ENCODE data around the gene NUP210.

The NUP210 gene

DNA sequence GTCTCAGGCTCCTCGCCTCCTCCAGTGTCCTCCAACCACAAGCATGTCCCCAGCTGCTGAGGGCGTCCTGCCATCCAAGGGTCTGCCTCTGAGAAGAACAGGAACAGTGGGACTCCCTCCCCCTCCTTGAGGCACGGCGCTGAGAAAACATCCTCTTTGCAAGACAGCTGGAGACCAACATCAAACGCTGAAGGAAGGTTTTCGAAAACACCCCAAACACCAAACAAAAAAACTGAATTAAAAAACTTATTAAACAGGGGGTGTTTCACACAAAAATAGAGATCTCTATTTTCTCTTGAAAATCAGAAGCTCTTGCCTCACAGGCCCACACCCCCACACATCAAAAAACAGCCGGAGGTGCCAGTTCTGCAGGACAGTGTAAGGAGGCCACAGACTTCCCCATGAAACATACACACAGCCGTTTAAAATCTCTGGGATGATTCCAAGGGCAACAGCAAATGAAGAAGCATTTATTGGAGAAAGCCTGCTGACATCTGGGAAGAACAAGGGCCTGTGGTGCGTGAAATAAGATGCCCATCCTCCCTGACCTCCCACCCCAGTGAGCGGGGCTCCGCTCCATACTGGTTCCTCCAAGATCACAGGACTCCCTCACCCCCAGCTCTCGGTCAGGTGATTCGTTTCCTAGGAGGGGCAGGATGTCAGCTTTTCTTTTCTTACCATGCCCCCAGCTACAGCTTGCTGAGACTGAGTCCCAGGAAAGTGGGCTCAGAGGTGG, 71.3 kb downstream of the NUP210 start:
- DNase-seq (ENCODE audit: low spot score) = no peak

DNA sequence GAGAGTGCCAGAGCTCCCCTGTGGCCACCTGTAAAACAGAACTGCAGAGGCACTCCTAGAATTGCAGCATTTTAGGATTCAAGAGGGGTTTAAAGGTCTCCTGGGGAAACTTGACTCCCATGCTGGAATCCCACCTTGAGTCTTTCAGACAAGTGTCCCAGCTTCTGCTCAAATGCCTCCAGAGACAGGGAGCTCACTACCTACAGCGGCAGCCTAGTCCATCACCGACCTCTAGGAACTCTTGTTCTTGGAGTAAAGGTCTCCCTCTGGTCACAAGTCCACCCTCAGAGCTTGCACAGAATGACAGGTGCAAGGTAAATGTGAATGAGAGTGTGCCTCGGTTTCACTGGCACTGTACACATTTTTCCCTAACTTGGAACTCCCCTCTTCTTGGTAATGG, 72.0 kb downstream of the NUP210 start:
- no peak for DNase-seq (ENCODE audit: low spot score)

DNA sequence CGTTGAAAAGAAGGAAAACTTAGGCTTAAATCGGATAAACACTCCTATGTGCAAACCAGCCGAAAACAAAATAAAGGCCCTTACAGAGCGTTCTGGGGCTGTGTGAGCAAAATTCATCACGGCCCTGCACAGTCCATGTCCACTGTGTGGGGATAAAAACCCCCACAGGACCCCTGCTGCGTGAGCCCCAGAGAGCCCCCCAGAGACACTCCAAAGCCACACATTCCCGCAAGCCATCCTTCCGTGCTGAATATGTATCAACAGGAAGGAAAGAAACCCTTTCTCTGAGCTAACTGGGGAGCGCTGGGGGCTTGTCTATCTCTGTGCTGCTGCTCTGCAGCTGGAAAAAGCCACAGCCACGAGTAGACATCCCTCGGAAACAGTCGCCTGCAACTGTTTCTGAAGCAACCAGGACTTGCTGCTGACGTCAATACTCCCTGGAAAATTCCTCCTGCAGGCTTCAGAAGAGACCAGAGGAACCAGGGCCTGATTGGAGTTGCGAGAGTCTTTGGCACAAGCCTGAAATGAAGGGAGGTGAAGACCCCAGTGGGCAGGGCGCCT, 72.7 kb downstream of the NUP210 start:
- no peak for DNase-seq (ENCODE audit: low spot score)

DNA sequence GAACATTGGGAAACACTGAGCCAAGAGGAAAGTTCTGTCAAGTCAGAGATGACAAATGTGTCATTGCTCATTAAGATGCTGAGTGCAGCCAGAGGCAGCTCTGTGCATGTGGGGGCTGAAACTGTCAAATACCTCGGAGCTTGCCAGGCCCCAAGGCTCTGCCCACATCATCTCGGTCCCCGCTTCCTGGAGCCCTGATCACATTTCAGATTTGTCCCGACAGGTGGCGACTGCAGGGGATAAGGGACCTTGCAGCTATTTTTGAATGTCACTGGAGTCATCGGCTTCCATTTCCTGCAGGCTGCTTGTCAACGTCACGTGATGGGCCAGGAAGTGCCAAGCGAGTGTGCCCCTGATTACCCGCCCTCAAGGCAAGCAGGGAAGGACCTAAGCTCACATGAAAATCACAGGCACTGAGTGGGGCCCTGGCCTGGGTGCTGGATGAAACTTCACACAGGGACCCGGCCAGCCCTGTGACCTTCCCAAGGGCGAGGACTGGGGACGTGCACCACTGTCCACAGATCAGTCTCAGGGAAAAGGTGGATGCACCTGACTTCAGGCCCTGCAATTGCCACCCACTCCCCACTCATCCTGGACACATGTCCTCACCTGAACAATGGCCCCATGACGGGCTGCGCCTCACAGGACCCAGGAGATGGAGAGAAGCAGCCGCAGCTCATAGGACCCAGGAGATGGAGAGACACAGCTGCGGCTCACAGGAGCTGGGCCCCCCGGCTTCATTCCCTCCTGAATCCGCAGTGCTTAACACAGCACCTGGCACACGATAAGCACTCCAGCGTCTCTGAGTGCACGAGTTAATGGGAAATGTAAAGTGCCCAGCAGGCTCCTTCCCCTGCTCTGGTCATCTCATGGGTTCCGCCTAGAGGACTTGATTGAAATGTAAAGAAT, 73.4 kb downstream of the NUP210 start:
- no peak for DNase-seq (ENCODE audit: low spot score)

DNA sequence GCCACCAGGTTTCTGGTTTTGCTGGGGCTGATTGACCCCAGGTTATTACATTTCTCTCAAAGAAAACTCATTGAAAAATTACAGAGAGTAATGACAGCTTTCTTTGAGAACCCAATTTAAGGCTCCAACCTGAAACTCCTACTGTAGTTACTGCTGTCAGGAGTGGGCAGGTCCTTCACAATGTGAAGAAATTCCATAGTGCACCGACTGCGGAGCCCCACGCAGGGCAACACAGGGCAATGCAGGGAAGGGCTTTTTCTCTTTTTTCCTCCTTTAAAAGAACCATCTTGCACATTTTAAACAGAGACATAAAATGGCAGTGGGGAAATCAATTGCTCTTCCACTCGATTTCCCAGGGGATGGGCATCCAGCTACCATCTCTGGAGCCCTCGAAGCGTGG, 74.3 kb downstream of the NUP210 start:
- DNase-seq (ENCODE audit: low spot score) = no peak

DNA sequence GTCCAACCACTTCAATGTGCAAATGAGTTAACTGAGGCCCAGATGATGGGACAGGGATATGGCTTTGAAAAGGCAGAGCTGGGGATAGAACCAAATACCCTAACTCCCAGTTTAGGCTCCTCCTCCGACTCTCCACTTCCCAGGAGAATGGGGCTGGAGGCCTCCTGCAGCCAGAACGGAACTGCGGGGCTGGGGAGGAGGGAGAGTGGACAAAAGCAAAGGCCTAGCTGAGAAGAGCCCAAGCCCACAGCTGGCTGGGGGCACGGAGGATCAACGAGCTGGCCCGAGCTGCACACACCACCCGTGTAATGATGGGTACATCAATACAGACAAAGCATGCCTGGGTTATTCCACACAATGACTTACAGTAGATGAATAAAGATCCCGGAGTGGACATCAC, 74.8 kb downstream of the NUP210 start:
- no peak for DNase-seq (ENCODE audit: low spot score)

DNA sequence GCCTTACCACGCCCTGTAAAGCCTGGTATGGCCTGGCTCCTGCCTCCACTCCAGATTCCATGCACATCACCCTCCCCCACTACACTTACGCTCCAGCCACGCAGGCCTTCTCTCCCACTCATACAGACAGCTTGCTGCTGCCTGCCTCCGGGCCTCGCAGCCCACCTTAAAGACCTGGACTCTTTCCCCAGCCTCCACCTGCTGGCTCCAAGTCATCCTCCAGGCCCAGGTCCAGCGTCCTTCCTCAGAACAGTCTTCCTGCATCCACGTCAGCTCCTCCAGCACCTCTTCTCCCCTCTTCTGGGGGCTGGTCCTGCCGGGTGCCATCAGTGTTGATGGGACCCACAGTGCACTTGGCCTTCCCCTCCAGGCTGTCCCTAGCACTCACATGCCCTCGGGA, 75.5 kb downstream of the NUP210 start:
- DNase-seq (ENCODE audit: low spot score) = no peak

DNA sequence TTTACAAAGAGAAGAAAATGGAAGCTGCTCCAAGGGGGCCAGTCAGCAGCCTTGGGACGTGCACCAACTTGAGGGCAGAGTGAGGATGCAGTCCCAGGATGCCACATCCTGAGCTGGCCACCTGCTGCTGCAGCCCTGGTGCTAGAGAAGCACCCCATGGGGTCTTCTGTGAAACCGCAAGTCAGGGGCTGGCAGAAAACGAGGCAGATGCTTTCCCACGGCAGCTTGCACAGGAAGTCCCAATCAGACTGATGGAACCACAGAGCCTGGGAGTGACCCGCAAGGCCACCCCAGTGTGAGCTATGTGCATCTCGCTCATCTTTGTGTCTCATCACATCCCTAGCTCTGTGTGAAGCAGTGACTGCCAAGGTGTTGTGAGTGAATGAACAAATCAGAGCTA, 76.5 kb downstream of the NUP210 start:
- no peak for DNase-seq (ENCODE audit: low spot score)

DNA sequence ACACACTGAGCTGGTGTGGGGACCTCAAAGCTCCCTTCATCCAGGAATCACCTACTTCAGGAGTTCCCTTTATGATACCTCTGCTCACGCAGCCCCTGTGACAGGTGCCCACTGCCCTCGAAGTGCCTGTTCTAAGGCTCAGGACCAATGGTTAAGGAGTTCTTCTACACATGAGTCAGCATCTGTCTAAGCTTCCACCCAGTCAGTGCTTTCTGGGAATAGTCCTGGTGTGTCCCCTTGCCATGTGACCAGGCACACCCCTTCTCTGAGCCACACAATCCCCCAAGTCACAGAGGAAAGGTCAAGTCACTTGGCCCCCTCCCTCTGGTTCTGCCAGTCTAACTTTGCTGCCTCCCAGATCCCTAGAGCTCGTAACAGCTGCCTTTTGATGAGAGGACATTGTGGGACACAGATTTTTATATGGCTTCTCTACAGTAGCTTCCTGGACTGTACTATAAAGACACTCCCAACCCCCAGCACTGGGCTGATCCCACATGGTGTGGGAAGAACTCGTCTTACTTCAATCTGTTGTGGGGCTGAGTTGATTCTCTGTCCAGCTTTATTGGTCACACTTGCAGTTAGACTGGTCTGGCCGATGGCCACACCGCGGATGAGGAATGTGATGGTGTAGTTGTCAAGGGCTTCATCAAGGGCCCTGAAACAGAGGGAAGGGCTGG, 78.8 kb downstream of the NUP210 start:
- no peak for DNase-seq (ENCODE audit: low spot score)

DNA sequence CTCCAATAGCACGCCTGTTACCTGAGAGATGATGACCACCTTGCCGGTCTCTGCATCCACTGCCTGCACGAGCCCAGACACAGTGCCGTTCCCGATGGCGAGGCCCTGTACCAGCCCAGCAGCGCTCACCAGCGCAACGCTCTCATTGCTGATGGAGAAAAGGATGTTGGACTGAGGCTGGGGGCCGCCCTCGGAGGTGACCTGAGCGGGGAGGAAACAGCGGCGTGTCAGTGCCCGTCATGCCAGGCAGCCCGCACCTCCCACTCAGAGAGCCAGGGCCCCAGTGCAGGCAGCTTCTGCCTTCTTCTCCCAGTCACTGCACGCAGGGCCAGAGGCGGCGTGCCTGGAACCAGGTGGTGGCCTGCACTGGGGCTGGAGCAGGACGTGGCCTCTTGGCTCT, 80.3 kb downstream of the NUP210 start:
- no peak for DNase-seq (ENCODE audit: low spot score)

DNA sequence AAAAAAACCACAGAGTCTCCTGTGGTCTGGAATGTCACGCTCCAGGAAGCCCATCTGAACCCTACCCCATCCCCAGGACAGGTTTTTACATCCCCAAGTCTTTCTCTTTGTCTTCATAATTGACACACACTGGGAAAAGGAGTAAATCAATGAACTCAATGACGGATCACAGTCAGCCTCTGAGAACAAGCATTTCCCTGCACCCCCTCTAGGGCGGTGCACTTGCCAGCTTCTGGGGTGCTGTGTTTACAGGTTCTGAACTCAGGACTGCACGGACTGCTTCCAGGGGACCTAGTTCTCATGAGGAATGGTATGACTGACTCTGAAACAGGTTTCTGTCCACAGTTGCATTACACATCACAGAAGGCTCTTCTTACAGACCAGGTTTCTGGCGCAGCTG, 81.1 kb downstream of the NUP210 start:
- DNase-seq (ENCODE audit: low spot score) = no peak

DNA sequence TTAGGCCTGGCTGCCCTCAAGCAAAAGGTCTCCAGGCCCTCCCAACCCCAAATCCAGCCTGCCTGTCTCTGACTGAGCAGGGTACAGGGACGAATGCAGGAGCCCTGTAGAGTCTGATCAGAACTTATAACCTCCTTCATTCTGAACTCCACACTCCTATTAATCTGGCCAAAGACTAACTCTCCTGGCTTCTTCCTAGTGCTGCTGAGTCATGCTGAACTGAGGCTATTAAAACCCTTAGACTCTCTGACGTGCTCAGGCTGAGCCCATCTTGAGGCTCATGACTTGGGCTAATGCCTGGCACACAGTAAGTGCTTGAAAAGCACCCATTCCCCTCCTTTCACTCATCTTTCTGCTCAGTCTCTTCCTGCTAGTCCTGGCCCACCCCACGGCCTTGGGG, 81.9 kb downstream of the NUP210 start:
- DNase-seq (ENCODE audit: low spot score) = no peak

DNA sequence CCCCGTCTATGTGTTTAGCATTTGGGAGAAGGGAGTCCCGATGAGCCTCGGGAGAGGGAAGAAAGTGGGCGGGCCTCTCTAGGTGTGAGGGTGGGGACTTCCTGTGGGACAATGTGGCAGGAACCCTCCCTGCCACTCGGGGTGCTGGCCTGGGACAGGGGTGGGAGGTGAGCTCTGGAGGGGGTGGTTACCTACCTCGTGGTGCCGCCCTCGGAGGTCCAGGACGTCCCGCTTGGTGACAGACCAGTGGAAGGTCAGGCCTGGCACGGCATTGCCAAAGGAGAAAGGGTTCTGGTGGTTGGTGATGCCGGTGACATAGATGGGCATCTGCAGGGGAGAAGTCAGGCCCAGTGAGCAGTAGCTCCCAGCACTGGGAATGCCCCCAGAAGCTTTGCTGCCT, 83.5 kb downstream of the NUP210 start:
- no peak for DNase-seq (ENCODE audit: low spot score)

DNA sequence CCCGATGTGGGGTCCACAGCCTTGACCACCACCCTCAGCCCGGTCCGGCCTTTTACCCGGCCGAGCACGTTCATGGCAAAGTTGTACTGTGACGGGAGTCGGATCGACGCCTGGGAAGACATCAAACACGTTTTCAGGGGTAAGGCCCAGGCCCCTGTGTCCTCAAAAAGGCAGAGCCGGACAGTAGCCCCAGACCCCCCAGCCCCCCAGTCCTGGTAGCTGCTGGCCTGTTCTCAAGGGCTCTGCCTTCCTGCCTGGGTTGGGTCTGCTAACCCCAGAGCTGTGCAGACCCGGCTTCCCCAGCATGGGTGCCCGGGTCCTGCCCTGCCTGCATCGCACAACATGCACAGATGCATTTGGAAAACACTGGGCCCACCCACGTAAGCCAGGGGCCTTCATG, 84.6 kb downstream of the NUP210 start:
- no peak for DNase-seq (ENCODE audit: low spot score)

DNA sequence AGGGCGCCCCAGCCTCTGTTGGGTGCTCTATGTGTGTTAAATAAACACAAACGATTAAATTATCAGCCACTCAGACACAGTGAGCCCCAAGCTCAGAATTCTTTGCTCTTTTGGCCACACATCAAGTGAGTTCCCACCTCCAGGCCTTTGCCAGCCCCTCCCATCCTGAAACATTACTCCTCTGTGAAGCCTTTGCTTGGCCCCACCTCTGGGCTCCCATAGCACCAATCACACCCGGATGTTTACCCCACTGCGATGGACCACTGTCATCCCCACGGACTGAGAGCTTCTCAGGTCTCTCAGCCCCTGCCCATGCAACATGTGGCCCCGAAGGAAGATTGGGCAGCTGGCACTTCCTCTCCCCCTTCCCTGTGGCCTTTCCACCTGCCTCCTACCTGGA, 85.1 kb downstream of the NUP210 start:
- no peak for DNase-seq (ENCODE audit: low spot score)

DNA sequence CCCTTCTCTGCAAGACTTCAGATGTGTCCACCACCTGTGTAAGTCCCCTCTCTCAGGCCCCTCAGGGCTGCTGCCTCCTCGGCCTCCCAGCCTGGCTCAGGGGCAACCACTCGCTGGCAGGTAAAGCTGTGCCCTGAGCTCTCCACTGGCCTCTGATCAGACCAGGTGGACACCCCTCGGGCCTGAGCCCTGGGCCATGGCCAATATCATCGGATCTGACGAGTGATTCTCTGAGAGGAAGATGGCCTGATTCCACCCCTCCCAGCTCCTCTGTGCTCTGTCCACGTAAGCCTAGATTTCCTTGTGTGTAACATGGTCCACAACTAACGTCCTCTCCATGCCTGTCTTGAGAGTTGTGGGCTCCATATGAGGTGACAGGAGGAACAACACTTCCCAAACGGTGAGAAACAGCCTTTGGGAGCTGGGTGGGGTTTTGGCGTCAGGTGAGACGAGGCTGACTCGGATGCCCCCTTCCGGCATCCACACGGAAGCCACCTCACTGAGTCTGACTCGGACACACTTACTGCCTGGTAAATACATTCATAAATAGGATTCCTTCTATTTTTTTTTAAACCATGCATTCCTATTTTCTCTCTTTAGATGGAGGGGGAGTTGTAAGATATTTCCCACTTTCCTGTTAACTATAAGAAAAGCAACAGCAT, 86.8 kb downstream of the NUP210 start:
- no peak for DNase-seq (ENCODE audit: low spot score)

DNA sequence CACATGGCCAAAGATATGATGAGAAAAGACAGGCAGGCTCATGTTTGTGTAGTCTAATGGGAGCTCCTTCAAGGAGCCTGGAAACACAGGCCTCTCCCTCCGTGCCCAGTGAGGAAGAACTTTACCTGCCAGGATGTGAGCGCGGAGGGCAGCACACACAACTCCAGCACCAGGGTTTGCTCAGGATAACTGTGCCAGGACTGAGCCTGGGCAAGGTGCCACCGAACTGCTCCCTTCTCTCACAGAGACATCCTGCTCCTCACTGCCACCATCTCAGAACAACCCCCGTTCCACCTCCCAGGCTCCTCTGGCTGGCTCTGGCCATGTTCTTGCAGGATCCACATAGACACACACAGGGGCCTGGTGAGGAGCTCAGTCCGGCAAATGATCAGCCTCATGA, 87.4 kb downstream of the NUP210 start:
- DNase-seq (ENCODE audit: low spot score) = no peak

DNA sequence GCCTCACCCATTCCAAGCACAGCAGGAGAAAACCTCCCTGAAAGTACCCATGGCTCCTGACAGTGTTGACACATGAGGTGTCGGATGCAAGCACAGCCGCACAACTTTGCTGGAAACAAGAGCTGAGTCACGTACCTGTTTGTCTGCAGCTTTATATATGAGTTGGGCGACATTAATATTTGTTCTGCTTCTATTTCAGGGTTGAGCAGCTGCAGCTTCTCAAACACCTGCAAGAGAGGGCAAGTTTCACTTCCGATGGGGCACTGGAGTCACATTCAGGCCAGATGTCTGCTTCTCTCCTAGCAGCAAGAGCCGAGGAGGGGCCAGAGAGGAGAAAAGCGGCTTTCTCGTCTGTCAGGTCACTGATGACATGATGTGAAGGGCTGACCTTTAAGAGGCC, 88.0 kb downstream of the NUP210 start:
- DNase-seq (ENCODE audit: low spot score) = peak; percentile 98

DNA sequence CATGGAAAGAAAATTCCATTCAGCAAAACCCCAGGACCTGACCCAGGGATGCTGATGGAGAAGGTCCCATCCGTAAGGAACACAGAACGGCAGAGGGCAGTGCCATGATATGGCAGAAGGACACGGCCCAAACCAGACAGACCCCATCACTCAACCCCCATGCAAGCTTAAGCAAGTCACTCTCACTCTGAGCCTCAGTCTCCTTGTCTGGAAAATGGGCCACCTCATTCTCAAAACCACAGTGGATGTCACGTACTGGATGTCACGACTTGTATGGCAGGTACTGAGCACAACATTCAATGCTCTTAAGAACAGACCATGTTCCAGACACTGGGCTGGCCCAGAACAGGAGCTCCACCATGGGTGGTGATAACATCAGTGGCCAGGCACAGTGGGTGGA, 90.4 kb downstream of the NUP210 start:
- no peak for DNase-seq (ENCODE audit: low spot score)

DNA sequence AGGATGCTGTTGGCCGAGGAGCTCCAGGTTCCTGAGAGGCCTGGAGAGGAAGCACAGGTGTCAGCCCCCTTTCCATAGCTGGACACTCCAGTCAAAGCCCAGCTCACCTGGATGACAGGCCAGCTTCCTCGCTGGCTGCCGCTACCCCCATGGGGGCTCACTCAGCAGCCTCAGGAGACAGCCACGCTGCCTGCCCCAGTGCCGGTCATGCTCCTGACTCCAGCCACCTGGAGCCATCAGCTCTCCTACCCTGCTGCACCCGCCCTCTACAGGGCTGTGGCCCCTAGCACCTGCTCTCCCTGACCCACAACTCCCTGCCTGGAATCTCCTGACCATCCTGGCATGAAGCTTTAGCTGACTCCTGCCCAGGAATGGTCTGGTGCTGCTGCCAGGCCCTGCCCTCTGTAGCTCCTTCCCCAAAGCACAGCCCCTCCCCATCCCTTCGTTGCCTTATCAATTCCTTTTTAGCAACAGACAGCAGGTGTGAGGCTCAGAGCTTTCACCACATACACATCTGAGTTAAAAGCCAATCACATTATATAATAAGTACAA, 94.2 kb downstream of the NUP210 start:
- DNase-seq (ENCODE audit: low spot score) = peak; percentile 39

DNA sequence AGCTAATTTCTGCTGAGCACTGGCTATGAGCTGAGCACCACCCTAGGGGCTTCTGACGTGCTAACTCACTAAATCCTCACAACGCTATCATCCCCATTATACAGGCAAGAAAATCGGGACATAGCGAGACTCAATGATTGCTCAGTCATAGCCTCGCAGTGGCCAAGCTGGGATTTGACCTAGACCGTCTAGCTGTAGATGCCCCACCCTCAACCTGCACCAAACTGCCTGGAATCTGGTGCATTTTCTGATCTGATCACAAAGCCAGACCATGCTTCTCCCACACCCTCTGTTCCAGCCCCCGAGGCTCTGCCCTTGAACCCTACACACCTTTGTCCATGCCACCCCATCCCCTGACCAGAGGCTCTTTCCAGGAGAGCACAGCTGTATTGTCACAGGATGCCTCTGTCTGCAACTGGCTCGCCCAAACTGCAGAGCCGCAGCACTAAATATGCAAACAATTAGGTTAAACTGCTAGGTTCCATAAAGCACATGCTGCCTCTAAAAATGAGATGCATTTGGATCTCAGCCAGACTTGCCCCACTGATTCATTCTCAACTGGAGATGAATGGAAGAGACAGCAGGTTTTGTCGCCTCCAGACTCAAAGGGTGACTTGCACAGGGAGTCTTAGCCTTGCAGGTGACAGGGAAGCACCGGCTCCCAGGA, 95.2 kb downstream of the NUP210 start:
- DNase-seq (ENCODE audit: low spot score) = peak; percentile 63

All from NAMALWA (cell line).